Neural progenitor cell (in vitro differentiated cells): Measurements from ENCODE around the gene PPM1A. TPM values are rescaled to one million over a fixed set of nuclear protein-coding genes. Genes with fewer than 3 reads are reported as not detected.

Source experiments
- DNase-seq: peaks from one replicate; pipeline ENCODE4 v3.0.0-alpha.2; 2016; ENCODE audit warnings: low spot score
- H2AFZ ChIP-seq: fragments of 200-600 bp; sonication (generic); replicated peaks from 2 replicates; pipeline ENCODE4 v1.6.1; 2016; ENCODE audit warnings: antibody characterized with exemption
- H3F3A ChIP-seq: fragments of 200-600 bp; sonication (generic); 2 replicates; pipeline ENCODE4 v1.6.1; 2016; ENCODE audit warnings: antibody characterized with exemption, low read depth
- H3K27ac ChIP-seq: fragments of 200-600 bp; sonication (generic); 2 replicates; pipeline ENCODE4 v1.5.1; 2016; ENCODE audit warnings: mild to moderate bottlenecking
- H3K27me3 ChIP-seq: fragments of 200-600 bp; sonication (generic); 2 replicates; pipeline ENCODE4 v1.6.1; 2016; ENCODE audit warnings: mild to moderate bottlenecking, moderate library complexity
- H3K36me3 ChIP-seq: fragments of 200-600 bp; sonication (generic); 2 replicates; pipeline ENCODE4 v1.5.1; 2016
- H3K4me1 ChIP-seq: fragments of 200-600 bp; sonication (generic); 2 replicates; pipeline ENCODE4 v1.6.1; 2016; ENCODE audit warnings: mixed run types
- H3K4me2 ChIP-seq: fragments of 200-600 bp; sonication (generic); 2 replicates; pipeline ENCODE4 v1.6.1; 2016
- H3K4me3 ChIP-seq: fragments of 200-600 bp; sonication (generic); 2 replicates; pipeline ENCODE4 v1.5.1; 2016
- H3K79me2 ChIP-seq: fragments of 200-600 bp; sonication (generic); 2 replicates; pipeline ENCODE4 v1.6.1; 2016; ENCODE audit warnings: low read depth
- H3K9ac ChIP-seq: fragments of 200-600 bp; sonication (generic); 2 replicates; pipeline ENCODE4 v1.6.1; 2016
- H3K9me3 ChIP-seq: fragments of 200-600 bp; sonication (generic); 2 replicates; pipeline ENCODE4 v1.5.1; 2016; ENCODE audit warnings: low read depth
- H4K20me1 ChIP-seq: fragments of 200-600 bp; sonication (generic); 2 replicates; pipeline ENCODE4 v1.6.1; 2016; ENCODE audit warnings: low read depth
- H3K27ac Mint-ChIP-seq: 3 replicates; pipeline ENCODE4 v1.8.0; 2021; ENCODE audit warnings: mixed read lengths
- H3K27me3 Mint-ChIP-seq: 2 replicates; pipeline ENCODE4 v1.8.0; 2022; ENCODE audit warnings: low read depth, mild to moderate bottlenecking, inconsistent platforms, moderate library complexity, mixed read lengths; ENCODE audit not compliant: insufficient read depth
- H3K36me3 Mint-ChIP-seq: 3 replicates; pipeline ENCODE4 v1.8.0; 2021; ENCODE audit warnings: mixed read lengths
- H3K4me1 Mint-ChIP-seq: 3 replicates; pipeline ENCODE4 v1.8.0; 2021; ENCODE audit warnings: mixed read lengths
- H3K4me3 Mint-ChIP-seq: 3 replicates; pipeline ENCODE4 v1.8.0; 2021; ENCODE audit warnings: mild to moderate bottlenecking, moderate library complexity, mixed read lengths
- H3K9me3 Mint-ChIP-seq: 3 replicates; pipeline ENCODE4 v1.8.0; 2020; ENCODE audit warnings: mixed read lengths
- CTCF ChIP-seq: fragments of 200-600 bp; sonication (generic); IDR thresholded peaks from 2 replicates; pipeline ENCODE4 v1.5.1; 2017; ENCODE audit warnings: antibody characterized with exemption, mild to moderate bottlenecking
- EZH2 ChIP-seq: fragments of 200-600 bp; sonication (generic); IDR thresholded peaks from 2 replicates; pipeline ENCODE4 v1.6.1; 2017; ENCODE audit warnings: antibody characterized with exemption, mild to moderate bottlenecking, moderate library complexity
- EZH2phosphoT487 ChIP-seq: fragments of 200-600 bp; sonication (generic); IDR thresholded peaks from 2 replicates; pipeline ENCODE4 v1.6.1; 2017; ENCODE audit warnings: antibody characterized with exemption
- total RNA-seq: library from RNA; depleted of rRNA; stranded (reverse); fragments of >200 nt; gene quantifications from 2 replicates; pipeline ENCODE4 v1.2.3, GENCODE V29; 2015; ENCODE audit warnings: low replicate concordance

PPM1A gene
- 35.2 and 55.0 TPM in 2 replicates for total RNA-seq

DNA sequence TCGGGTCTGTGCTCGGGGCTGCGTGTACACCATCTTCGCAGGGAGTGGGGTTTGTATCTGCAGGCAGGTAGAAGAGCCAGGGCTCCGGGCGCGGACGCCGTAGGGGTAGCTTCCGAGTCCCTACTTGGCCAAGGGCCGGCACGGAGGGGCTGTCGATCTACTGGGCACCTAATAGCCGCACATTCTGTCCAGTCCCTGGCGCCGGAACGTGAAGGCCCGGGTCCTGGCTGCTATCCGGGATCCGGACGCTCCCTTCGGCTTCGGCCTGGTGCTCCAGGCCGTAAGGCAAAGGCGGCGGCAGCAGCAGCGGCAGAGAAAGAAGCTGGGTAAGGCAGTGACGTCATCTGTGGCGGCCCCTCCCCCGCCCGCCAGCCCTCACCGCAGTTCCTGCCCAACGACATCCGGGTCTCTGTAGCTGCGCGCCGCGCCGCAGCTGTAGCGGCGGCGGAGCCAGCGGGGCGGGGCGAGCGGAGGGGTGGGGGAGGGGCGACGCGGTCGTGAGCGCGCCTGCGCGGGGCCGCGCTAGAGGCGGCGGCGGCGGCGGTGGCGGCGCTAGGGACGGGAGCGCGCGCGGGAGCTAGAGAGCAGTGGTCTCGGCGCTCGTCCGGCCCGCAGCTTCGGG, at the start of gene PPM1A:
TSS of gene PPM1A (plus strand) at position 525 of the 622 bp plus-strand sequence. CDS start 33,483 bp downstream, outside the sequence.
- peak within 1 kb of the TSS; percentile 80 for H3K9ac ChIP-seq
- peak; percentile 98 for DNase-seq
- H3K4me2 ChIP-seq, result peak within 1 kb of the TSS; percentile 89
- H3K79me2 ChIP-seq, result peaks cover 39% of the 10 kb centered on the region
- H4K20me1 ChIP-seq, result peaks cover 30% of the 10 kb centered on the region
- H3K27ac ChIP-seq, result peak within 1 kb of the TSS; percentile 98
- H2AFZ ChIP-seq, result peak within 1 kb of the TSS; percentile 75
- Mint-ChIP-seq H3K4me3 (peak within 1 kb of the TSS; percentile 96), H3K27ac (peak within 1 kb of the TSS; percentile 100), H3K9me3 (no peaks in the 10 kb centered on the region), H3K36me3 (peaks cover 10% of the 10 kb centered on the region), H3K27me3 (peaks cover 5% of the 10 kb centered on the region), H3K4me1 (peaks cover 44% of the 10 kb centered on the region)
- no peaks in the 10 kb centered on the region for H3K9me3 ChIP-seq
- H3K36me3 ChIP-seq, result no peaks in the 10 kb centered on the region
- no peaks in the 10 kb centered on the region for H3K27me3 ChIP-seq
- TF ChIP-seq CTCF, result no peak
- peak within 1 kb of the TSS; percentile 74 for H3K4me3 ChIP-seq
- peaks cover 35% of the 10 kb centered on the region for H3F3A ChIP-seq
- H3K4me1 ChIP-seq, result peaks cover 43% of the 10 kb centered on the region

- no peak for TF ChIP-seq CTCF
- TF ChIP-seq EZH2, result no peak
- no peak for TF ChIP-seq EZH2phosphoT487
- H3K27ac Mint-ChIP-seq, result no peak overlapping the region
- H3K36me3 Mint-ChIP-seq, result no peaks in the 10 kb centered on the region
- no peak overlapping the region for H3K4me3 Mint-ChIP-seq
- no peaks in the 10 kb centered on the region for H3K36me3 ChIP-seq
- DNase-seq, result no peak
- no peak overlapping the region for H3K4me3 ChIP-seq
- H3K79me2 ChIP-seq, result no peaks in the 10 kb centered on the region
- H3K4me2 ChIP-seq, result no peak overlapping the region
- no peaks in the 10 kb centered on the region for H3K9me3 ChIP-seq
- H3K4me1 Mint-ChIP-seq, result peaks cover 7% of the 10 kb centered on the region
- H3K9me3 Mint-ChIP-seq, result peaks cover 29% of the 10 kb centered on the region
- peaks cover 7% of the 10 kb centered on the region for H3K4me1 ChIP-seq
- H3K9ac ChIP-seq, result no peak overlapping the region
- no peaks in the 10 kb centered on the region for H4K20me1 ChIP-seq
- H3K27ac ChIP-seq, result no peak overlapping the region
- no peak overlapping the region for H2AFZ ChIP-seq
- no peaks in the 10 kb centered on the region for H3K27me3 ChIP-seq
- H3K27me3 Mint-ChIP-seq, result peaks cover 2% of the 10 kb centered on the region
- no peaks in the 10 kb centered on the region for H3F3A ChIP-seq
These were observed 49.7 kb upstream of the PPM1A start for GRCh38 chr14:60199321-60199720.

DNA sequence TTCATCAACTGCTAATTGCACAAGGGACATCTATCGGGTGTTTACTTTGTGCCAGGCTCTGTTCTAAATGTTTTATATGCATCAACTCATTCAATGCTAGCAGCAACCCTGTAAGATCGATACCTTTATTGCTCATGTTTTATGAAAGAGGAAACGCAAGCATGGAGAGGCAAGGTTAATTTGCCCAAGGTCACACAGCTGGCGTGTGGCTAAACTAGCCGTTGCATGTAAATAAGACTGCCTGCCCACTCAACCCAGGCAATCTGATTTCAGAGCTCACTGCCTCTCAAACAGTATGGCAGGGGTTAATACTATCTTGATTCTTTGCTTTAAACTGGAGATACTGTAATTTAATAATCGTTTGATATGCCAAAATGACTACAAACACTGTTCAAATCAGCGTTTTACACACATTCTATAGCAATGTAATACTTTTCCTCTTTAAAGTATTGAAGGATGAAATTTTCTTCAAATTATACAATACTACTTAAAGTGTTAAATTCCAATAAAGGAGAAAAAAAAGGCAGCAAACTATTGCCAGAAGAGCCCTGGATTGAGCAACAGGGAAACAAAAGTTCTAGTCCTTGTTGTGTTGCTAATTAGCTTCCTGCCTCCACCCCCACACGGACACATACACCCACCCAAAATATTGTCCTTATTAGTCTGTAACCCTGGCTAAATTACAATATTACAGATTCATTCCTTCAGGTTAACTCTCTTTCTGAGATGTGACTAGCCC, 44.7 kb upstream of the PPM1A start:
- no peak for TF ChIP-seq EZH2phosphoT487
- TF ChIP-seq CTCF, result no peak
- TF ChIP-seq EZH2, result no peak
- no peaks in the 10 kb centered on the region for H3K9me3 ChIP-seq
- H3K27me3 ChIP-seq, result no peaks in the 10 kb centered on the region
- DNase-seq, result no peak
- peak overlapping the region; percentile 25 for H3K4me2 ChIP-seq
- no peaks in the 10 kb centered on the region for H4K20me1 ChIP-seq
- H3K27ac ChIP-seq, result no peak overlapping the region
- peaks cover 15% of the 10 kb centered on the region for H3K4me1 Mint-ChIP-seq
- no peak overlapping the region for H3K4me3 ChIP-seq
- peak overlapping the region; percentile 68 for H2AFZ ChIP-seq
- no peaks in the 10 kb centered on the region for H3K36me3 ChIP-seq
- H3K27ac Mint-ChIP-seq, result no peak overlapping the region
- peaks cover 4% of the 10 kb centered on the region for H3F3A ChIP-seq
- no peaks in the 10 kb centered on the region for H3K27me3 Mint-ChIP-seq
- peaks cover 14% of the 10 kb centered on the region for H3K4me1 ChIP-seq
- peaks cover 18% of the 10 kb centered on the region for H3K9me3 Mint-ChIP-seq
- no peak overlapping the region for H3K9ac ChIP-seq
- no peak overlapping the region for H3K4me3 Mint-ChIP-seq
- H3K79me2 ChIP-seq, result no peaks in the 10 kb centered on the region
- no peaks in the 10 kb centered on the region for H3K36me3 Mint-ChIP-seq
